ENCODE data around the gene EXOC6B.

EXOC6B gene

DNA sequence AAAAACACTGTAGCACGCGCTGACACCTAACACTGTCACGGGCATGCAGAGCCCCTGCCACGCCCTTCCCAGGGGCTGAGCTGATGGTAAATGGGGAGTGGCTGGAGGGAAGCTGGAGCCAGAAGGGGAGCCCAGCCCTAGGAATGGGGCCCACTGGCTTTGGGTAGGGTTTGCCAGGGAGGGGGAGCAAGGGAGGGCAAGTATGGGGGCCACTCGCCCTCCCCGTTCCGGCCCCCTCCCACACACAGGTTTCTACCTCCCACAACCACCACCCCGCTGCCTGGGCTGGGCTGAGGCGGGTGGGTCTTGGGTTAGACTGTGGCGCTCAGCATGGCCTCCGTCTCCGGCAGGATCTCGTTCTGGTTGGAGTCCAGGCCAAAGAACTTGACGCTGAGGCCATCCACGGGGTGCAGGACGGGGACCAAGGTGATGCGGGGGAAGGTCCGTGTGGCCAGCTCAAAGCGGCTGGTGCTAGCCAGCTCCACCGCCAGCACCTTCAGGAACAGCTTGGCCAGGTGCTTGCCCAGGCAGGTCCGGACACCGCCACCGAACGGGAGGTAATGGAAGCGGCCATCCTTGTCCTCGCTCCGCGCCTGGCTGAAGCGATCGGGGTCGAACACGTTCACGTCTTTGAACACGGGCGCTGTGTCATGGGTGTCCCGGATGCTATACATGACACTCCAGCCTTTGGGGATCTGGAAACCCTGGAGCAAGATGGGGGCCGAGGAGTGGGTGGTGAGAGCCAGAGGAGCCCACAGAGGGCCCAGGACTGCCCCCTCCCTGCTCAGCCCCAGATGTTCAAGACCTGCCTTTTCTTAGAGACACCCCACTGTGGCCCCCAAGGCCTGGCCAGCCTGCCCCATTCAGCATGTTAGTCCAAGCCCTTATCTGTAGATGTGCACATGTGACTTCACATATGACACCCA is 693.7 kb downstream of the EXOC6B start:
- TF ChIP-seq, protein P1, sequence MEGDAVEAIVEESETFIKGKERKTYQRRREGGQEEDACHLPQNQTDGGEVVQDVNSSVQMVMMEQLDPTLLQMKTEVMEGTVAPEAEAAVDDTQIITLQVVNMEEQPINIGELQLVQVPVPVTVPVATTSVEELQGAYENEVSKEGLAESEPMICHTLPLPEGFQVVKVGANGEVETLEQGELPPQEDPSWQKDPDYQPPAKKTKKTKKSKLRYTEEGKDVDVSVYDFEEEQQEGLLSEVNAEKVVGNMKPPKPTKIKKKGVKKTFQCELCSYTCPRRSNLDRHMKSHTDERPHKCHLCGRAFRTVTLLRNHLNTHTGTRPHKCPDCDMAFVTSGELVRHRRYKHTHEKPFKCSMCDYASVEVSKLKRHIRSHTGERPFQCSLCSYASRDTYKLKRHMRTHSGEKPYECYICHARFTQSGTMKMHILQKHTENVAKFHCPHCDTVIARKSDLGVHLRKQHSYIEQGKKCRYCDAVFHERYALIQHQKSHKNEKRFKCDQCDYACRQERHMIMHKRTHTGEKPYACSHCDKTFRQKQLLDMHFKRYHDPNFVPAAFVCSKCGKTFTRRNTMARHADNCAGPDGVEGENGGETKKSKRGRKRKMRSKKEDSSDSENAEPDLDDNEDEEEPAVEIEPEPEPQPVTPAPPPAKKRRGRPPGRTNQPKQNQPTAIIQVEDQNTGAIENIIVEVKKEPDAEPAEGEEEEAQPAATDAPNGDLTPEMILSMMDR (IDR thresholded peaks at IDR 0.05): no peak
- TF ChIP-seq ZFX (IDR thresholded peaks at IDR 0.05; ENCODE audit: borderline replicate concordance): no peak
- H3K27ac ChIP-seq: no peak overlapping the region

DNA sequence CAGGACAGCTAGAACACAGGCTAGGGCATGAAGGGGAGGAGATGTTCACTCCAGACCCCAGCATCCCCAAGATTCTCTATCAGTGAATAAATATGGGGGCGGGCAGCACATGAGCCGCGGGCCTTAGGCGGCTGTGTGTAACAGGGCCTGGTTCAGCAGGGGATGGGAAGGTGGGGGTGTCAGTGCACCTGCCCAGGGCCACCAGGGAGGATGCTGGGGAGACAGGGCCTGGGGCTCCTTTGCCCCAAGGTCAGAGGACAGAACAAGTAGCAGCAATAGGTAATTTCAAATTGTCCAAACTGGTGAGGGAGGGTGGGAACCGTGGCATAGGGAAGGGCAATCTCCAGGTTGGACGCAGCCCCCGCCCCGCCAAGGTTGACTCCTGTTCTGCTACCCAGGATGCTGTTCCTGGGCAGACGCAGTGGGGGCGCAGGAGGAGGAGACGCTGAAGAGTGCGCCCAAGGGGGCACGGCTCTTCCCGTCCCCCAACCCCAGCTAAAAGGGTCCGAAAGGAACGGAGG is 694.4 kb downstream of the EXOC6B start:
- no peak for TF ChIP-seq ZFX (IDR thresholded peaks at IDR 0.05; ENCODE audit: borderline replicate concordance)
- TF ChIP-seq, protein P1 (IDR thresholded peaks at IDR 0.05): no peak
- H3K27ac ChIP-seq: no peak overlapping the region

DNA sequence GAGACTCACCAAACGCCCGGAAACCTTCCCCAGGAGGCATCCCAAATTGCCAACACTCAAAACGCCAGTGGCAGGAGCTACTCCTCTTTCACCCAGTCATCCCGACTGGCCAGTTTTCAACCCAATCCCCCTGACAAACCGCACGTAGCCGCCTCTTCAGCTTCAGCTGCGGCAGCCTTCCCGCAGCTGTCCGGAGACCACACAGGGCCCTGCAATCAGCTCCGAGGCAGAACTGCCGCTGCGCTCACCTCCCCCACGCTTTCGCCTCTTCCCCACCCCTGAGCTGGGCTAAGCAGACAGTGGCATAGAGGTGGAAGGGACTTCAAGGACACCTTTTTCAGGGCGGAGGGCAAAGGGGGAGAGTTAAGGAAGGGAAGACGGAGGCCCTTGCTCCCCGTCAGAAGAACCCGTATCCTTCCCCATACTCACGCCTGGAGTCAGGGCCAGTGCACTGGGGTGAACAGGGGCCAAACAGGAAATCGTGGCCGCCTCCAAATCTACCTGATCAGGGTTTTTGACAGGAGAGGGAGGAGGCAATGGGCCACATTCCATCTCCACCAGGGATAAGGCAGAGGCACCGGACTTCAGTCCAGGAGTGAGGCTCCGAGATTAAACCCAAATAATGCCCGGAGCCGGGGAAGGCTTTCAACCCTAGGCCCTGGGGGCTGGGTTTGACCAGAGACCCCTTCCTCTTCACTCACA is 695.0 kb downstream of the EXOC6B start:
- TF ChIP-seq, protein P1 (IDR thresholded peaks at IDR 0.05): no peak
- TF ChIP-seq ZFX (IDR thresholded peaks at IDR 0.05; ENCODE audit: borderline replicate concordance): no peak
- no peak overlapping the region for H3K27ac ChIP-seq

DNA sequence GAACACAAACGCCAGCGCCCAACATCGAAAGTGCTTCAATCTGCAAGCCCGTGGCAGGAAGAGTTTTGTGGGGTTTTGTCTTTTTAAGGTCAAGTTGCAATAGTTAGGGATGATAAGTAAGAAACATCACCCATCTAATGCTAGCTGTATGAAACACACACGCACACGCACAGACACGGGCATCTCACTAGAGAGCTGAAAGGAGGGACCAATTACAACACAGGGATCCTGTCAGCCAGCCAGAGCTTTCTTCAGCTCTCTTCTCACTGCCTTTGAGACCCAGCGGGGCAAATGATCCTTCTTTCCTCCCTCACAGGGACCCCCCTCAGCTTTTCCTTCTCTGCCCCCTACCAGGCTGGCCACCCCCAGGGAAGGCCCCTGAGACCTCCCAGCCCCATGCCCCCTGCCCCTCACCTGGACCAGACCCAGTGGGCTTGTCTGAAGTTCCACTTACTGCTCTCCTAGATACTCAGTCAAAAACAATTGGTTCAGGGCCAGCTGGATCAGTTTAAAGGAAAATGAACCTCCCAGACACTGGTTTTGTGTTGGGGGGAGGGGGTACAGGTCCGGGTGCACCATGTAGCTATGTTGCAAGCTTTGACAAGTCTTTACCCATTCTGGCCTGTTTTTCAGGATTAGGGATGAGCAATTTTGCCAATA is 696.0 kb downstream of the EXOC6B start:
- H3K27ac ChIP-seq: no peak overlapping the region
- TF ChIP-seq, protein P1 (IDR thresholded peaks at IDR 0.05): no peak
- TF ChIP-seq ZFX (IDR thresholded peaks at IDR 0.05; ENCODE audit: borderline replicate concordance): no peak

DNA sequence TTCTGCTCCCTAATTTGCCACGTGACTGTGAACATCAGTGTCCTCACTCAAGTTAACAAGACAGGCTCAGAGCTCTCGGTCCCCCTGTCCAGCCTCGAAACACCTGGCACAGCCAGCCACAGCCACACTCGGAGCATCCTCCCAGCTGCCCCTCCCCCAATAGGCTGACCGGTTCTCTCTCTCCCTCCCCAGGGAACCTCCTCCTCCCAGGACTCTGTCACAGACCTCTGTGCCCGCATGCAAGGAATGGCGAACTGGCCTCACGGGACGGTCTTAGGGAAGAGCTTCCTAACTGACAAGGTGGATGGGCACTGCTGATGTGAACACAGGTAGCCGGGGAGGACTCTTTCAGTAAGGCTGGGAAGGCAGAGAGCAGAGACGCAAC is 697.0 kb downstream of the EXOC6B start:
- TF ChIP-seq ZFX (IDR thresholded peaks at IDR 0.05; ENCODE audit: borderline replicate concordance): no peak
- TF ChIP-seq, protein P1 (IDR thresholded peaks at IDR 0.05): no peak
- no peak overlapping the region for H3K27ac ChIP-seq

DNA sequence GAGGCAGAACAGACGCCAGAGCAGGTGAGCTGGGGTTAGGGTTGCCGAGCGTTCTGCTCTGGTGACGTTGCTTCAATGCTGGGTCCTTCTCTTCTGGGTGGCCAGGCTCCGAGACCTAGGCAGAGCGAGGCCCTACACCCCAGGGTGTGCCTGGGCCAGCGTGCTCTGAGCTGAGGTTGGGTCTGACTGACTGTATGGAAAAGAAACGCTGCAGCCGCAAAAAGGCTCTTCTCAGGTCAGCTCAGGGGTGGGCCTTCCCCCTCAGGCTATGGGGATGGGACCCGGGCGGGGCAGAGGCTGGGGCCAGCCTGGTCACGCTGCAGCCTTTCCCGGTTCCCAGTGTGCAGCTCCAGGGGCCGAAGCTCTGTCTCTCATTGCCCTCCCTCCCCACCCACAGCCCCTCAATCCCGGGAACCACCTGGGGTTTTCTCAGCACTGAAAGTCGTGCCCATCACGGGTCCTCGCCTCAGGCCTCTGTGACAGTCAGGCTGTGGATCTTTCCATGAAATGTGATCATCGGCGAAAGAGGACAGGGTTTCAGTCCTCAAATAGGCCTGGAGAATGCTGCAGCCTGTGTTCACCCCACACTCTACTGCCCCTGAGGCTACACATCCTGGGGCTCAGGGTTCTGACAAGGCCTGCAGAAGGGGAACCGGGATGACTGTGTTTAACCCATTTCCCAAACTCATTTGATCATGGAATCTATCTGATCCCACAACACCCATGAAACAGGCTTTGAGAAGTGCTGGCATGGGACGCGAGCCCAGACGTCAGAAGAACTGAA is 697.6 kb downstream of the EXOC6B start:
- no peak overlapping the region for H3K27ac ChIP-seq
- TF ChIP-seq ZFX (IDR thresholded peaks at IDR 0.05; ENCODE audit: borderline replicate concordance): no peak
- TF ChIP-seq, protein P1 (IDR thresholded peaks at IDR 0.05): no peak
